Lower leg skin (tissue), 3 donors: Measurements from ENCODE around the gene COL24A1.

Experiments used
- CTCF ChIP-seq, 3 donors: fragments of 450-650 bp; IDR thresholded peaks; one replicate each; pipeline ENCODE4 v1.5.1; 2016; ENCODE audit warnings: antibody characterized with exemption in 3 of 3, mild to moderate bottlenecking in 3 of 3, moderate library complexity in 2 of 3
- POLR2A ChIP-seq, 2 donors: fragments of 450-650 bp; IDR thresholded peaks; one replicate each; pipeline ENCODE4 v1.6.1; 2016 to 2017; ENCODE audit warnings: antibody characterized with exemption in 2 of 2, mild to moderate bottlenecking in 1 of 2, moderate library complexity in 1 of 2

- no peak for TF ChIP-seq CTCF (IDR thresholded peaks at IDR 0.05)
- no peak for TF ChIP-seq POLR2A (IDR thresholded peaks at IDR 0.05)
These were observed 5.1 kb downstream of the COL24A1 start for GRCh38 chr1:86151427-86151826.
